HG02588 (cell line): ENCODE measurements around the gene MCTP1.

Source experiments
- ATAC-seq: cut with Tn5 transposase; IDR thresholded peaks from one replicate; pipeline ENCODE4 v1.9.1; 2021; ENCODE audit warnings: mild to moderate bottlenecking, moderate library complexity; ENCODE audit not compliant: unreplicated experiment

The MCTP1 gene

DNA sequence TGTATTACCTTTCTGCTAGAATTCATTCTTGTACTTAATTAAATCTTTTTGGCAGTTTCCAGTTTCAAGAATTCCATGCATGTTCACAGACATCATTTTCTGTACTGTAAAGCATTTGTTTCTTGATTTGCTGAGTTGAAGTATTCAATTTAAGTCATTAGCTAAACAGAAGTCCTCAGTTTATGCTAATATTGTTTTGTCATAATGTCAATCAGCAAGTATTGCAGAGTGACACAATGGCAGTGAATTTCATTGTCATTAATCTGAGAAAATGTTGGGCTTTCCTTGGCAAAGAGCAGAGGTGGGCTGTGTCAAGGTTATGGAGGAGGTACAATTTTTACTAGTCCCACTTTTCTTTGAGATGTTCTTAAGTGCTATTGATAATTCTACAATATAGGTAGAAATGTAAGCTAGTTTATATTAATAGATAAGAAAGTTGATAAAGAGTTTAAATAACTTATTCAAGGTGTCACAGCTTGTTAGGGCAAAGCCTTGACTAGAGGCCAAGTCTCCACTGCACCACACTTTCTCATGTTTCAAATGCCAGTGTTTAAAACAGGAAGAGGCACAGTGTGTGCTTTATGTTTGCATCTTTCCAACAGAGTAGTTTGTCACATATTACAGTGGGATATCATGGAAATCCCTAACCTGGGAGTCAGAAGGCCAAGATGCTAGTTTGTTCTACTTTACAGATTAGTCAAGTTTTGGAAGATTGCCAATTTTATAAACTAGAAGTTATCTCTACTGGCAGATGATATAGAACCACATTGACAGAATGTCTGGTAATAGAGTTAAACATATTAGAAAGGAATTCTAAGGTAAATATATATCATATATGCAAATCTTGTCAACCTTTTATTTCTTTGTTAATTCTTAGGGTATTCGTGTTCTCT is 610.2 kb downstream of the MCTP1 start:
- ATAC-seq: no peak

DNA sequence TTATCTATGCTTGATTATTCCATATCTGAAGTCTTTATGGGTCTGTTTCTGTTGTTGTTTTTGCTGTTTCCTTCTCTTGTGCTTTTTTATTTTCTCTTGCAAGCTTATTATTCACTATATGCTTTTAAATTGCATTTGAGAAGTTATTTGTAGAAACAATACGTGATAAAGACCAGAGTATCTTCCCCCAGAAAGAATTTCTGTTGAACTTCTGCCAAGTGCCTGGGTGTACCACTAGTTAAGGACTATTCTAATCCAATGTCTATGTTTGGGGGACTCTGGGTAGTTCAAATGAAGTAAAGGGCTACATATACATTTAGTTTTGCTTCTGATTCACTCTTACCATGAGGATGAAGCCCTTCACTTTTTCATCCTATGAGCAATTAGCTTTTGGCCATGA is 612.1 kb downstream of the MCTP1 start:
- no peak for ATAC-seq

DNA sequence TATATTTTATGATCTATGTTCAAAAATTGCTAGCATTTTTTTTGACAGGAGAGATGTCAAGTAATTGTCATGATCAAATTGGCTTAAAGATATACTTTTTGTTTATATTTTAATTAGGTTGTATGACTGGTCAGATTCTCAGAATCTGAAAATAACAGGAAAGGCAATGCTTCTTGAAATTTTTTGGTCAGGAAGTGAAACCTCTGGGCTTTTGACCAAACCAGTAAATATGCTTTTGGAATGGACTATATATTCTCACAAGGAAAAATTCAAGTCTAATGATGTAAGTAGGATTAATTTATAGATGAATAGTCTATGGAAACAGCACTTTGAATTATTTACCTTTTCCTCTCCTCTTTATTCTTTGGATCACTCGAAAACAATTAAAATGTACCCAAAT is 614.2 kb downstream of the MCTP1 start:
- ATAC-seq: no peak

DNA sequence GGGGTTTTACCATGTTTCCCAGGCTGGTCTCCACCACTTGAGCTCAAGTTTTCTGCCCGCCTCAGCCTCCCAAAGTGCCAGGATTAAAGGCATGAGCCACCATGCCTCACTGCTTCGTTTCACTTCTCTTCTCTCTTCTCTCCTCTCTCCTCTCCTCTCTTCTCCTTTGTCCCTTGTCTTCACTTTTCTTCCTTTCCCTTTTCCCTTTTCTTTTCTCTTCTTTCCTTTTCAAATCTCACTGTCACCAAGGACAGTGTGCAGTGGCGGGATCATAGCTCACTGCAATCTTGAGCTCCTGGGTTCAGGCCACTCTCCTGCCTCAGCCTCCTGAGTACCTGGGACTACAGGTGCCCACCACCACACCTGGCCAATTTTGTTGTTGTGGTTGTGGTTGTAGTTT is 617.0 kb downstream of the MCTP1 start:
- no peak for ATAC-seq

DNA sequence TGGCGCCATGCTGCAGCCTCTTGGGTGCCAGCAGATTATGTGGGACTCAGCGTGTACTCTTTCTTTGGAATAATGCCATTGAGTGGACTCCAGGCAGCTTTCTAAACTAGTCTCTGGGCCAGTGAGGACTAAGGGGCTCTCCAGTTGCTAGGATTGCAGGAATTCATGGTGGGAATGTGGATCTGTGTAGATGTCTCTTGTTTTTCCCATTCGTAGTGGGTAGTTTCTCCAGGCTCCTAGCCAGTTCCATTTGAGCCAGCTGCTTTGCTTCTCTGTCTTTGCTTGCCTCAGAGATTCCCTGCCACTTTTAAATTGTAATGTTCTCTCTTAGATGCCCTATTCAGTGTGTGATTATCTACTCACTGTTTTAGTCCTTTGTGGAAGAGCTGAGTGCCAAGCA is 623.8 kb downstream of the MCTP1 start:
- no peak for ATAC-seq

DNA sequence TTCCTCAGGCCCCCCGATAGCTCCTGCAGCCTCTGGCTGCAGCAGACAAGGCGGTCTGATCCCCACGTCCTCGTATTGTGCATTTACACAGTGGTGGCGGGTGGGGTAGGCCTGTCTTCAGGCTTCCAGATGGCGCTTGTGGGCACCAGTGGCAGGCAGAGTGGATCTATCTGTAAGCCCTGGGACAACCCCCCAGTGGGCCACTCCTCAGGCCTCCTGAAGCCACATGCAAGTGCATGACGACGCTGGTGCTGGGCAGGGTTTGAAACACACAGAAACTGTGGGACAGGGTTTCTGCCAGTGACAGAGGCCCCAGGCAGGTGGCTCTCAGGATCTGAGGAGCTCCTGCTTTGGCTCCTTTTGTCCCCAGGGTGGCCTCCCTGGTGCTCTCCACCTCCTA is 624.4 kb downstream of the MCTP1 start:
- no peak for ATAC-seq

DNA sequence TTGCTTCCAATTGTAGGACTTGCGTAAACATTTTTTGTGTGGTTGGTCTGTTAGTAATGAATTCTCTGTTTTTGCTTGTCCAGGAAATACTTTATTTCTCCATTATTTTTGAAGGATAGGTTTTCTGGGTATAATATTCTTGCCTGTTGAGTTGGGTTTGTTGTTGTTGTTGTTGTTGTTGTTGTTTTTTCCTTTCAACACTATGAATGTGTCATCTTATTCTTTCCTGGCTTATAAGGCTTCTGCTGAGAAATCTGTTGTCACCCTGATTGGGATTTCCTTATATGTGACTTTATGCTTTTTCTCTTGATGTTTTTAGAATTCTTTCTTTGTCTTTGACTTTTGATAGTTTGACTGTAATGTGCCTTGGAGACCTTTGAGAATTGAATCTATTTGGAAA is 626.6 kb downstream of the MCTP1 start:
- ATAC-seq: no peak
